HG03045 (cell line): ENCODE measurements around the gene MACO1.
"Not testable (repeated sequence)": the region's sequence is repeated elsewhere in the genome, so short reads cannot be mapped to it uniquely, and the experiment has no call there.

Experiments used
- ATAC-seq: cut with Tn5 transposase; IDR thresholded peaks from one replicate; pipeline ENCODE4 v1.9.1; 2021; ENCODE audit warnings: mild to moderate bottlenecking, moderate library complexity; ENCODE audit not compliant: unreplicated experiment

Gene MACO1

GRCh38 chr1:25456502-25456901 is 25.8 kb downstream of the MACO1 start:
- ATAC-seq, result no peak

- ATAC-seq, result no peak
Observed at GRCh38 chr1:25458541-25459298, 28.0 kb downstream of the MACO1 start.

- ATAC-seq, result no peak
Observed at GRCh38 chr1:25460020-25460419, 29.3 kb downstream of the MACO1 start.

- ATAC-seq, result not testable (repeated sequence)
Observed at GRCh38 chr1:25460816-25461215, 30.1 kb downstream of the MACO1 start.

GRCh38 chr1:25461849-25462248 is 31.2 kb downstream of the MACO1 start:
- no peak for ATAC-seq

- no peak for ATAC-seq
Observed at GRCh38 chr1:25462732-25463131, 32.0 kb downstream of the MACO1 start.

GRCh38 chr1:25467193-25467592 is 36.5 kb downstream of the MACO1 start:
- no peak for ATAC-seq

- no peak for ATAC-seq
Observed at GRCh38 chr1:25467616-25468015, 36.9 kb downstream of the MACO1 start.

GRCh38 chr1:25468033-25468432 is 37.3 kb downstream of the MACO1 start:
- ATAC-seq, result no peak

GRCh38 chr1:25469177-25469576 is 38.5 kb downstream of the MACO1 start:
- ATAC-seq, result no peak

GRCh38 chr1:25472471-25472870 is 41.8 kb downstream of the MACO1 start:
- ATAC-seq, result no peak

GRCh38 chr1:25473653-25474225 is 43.0 kb downstream of the MACO1 start:
- no peak for ATAC-seq

GRCh38 chr1:25474439-25475047 is 43.8 kb downstream of the MACO1 start:
- no peak for ATAC-seq

- no peak for ATAC-seq
Observed at GRCh38 chr1:25476186-25477097, 45.7 kb downstream of the MACO1 start.

- ATAC-seq, result no peak
Observed at GRCh38 chr1:25477448-25478034, 46.8 kb downstream of the MACO1 start.

GRCh38 chr1:25478633-25479032 is 47.9 kb downstream of the MACO1 start:
- no peak for ATAC-seq

- no peak for ATAC-seq
Observed at GRCh38 chr1:25481625-25482024, 50.9 kb downstream of the MACO1 start.

GRCh38 chr1:25482211-25482610 is 51.5 kb downstream of the MACO1 start:
- no peak for ATAC-seq

GRCh38 chr1:25484096-25484495 is 53.4 kb downstream of the MACO1 start:
- no peak for ATAC-seq

- ATAC-seq, result no peak
Observed at GRCh38 chr1:25484533-25484932, 53.8 kb downstream of the MACO1 start.
